Measurements from ENCODE around the gene CBFA2T2.
"Not testable (repeated sequence)": the region's sequence is repeated elsewhere in the genome, so short reads cannot be mapped to it uniquely, and the experiment has no call there.

CBFA2T2 gene

GRCh38 chr20:33627577-33628216, 137.8 kb downstream of the CBFA2T2 start:
- H3K4me3 ChIP-seq (ENCODE audit: extremely low read depth, insufficient read depth, low read length, poor library complexity, severe bottlenecking), result no peak overlapping the region
- peaks cover 60% of the 10 kb centered on the region for H3K36me3 ChIP-seq (ENCODE audit: control insufficient read depth, insufficient read depth, low read length)
- WGBS, 2 experiments (ENCODE audit: insufficient coverage in 2 of 2), result 100% methylated on average over 1 of the region's 4 CpGs
- no peaks in the 10 kb centered on the region for H3K9me3 ChIP-seq (ENCODE audit: control insufficient read depth, low read length)
- H3K27ac ChIP-seq (ENCODE audit: low read depth, low read length, severe bottlenecking), result no peak overlapping the region
- no peaks in the 10 kb centered on the region for H3K4me1 ChIP-seq (ENCODE audit: control insufficient read depth, insufficient read depth, low read length, poor library complexity, severe bottlenecking)

GRCh38 chr20:33629533-33629932, 139.6 kb downstream of the CBFA2T2 start:
- Histone ChIP-seq H3K4me1 (ENCODE audit: control insufficient read depth, insufficient read depth, low read length, poor library complexity, severe bottlenecking) (no peaks in the 10 kb centered on the region), H3K9me3 (ENCODE audit: control insufficient read depth, low read length) (no peaks in the 10 kb centered on the region), H3K27ac (ENCODE audit: low read depth, low read length, severe bottlenecking) (no peak overlapping the region), H3K36me3 (ENCODE audit: control insufficient read depth, insufficient read depth, low read length) (peaks cover 63% of the 10 kb centered on the region), H3K4me3 (ENCODE audit: extremely low read depth, insufficient read depth, low read length, poor library complexity, severe bottlenecking) (no peak overlapping the region)
- 95 to 96% methylated on average over 9 to 10 of the region's 10 CpGs for WGBS, 2 experiments (ENCODE audit: insufficient coverage in 2 of 2)

GRCh38 chr20:33629979-33630378, 140.1 kb downstream of the CBFA2T2 start:
- Histone ChIP-seq H3K9me3 (ENCODE audit: control insufficient read depth, low read length) (no peaks in the 10 kb centered on the region), H3K36me3 (ENCODE audit: control insufficient read depth, insufficient read depth, low read length) (peaks cover 59% of the 10 kb centered on the region), H3K4me1 (ENCODE audit: control insufficient read depth, insufficient read depth, low read length, poor library complexity, severe bottlenecking) (no peaks in the 10 kb centered on the region), H3K4me3 (ENCODE audit: extremely low read depth, insufficient read depth, low read length, poor library complexity, severe bottlenecking) (no peak overlapping the region), H3K27ac (ENCODE audit: low read depth, low read length, severe bottlenecking) (no peak overlapping the region)
- WGBS, 2 experiments (ENCODE audit: insufficient coverage in 2 of 2), result 95 to 100% methylated on average over 2 to 4 of the region's 5 CpGs

GRCh38 chr20:33630507-33630906, 140.6 kb downstream of the CBFA2T2 start:
- H3K4me3 ChIP-seq (ENCODE audit: extremely low read depth, insufficient read depth, low read length, poor library complexity, severe bottlenecking), result no peak overlapping the region
- H3K9me3 ChIP-seq (ENCODE audit: control insufficient read depth, low read length), result no peaks in the 10 kb centered on the region
- WGBS, 2 experiments (ENCODE audit: insufficient coverage in 2 of 2), result 96 to 100% methylated on average over 3 to 4 of the region's 4 CpGs
- H3K36me3 ChIP-seq (ENCODE audit: control insufficient read depth, insufficient read depth, low read length), result peaks cover 60% of the 10 kb centered on the region
- no peaks in the 10 kb centered on the region for H3K4me1 ChIP-seq (ENCODE audit: control insufficient read depth, insufficient read depth, low read length, poor library complexity, severe bottlenecking)
- no peak overlapping the region for H3K27ac ChIP-seq (ENCODE audit: low read depth, low read length, severe bottlenecking)

- peaks cover 59% of the 10 kb centered on the region for H3K36me3 ChIP-seq (ENCODE audit: control insufficient read depth, insufficient read depth, low read length)
These were observed 142.0 kb downstream of the CBFA2T2 start for GRCh38 chr20:33631910-33632309.

GRCh38 chr20:33635341-33635740, 145.4 kb downstream of the CBFA2T2 start:
- H3K36me3 ChIP-seq (ENCODE audit: control insufficient read depth, insufficient read depth, low read length), result peaks cover 53% of the 10 kb centered on the region
- H3K27ac ChIP-seq (ENCODE audit: low read depth, low read length, severe bottlenecking), result no peak overlapping the region
- no peak overlapping the region for H3K4me3 ChIP-seq (ENCODE audit: extremely low read depth, insufficient read depth, low read length, poor library complexity, severe bottlenecking)
- no peaks in the 10 kb centered on the region for H3K4me1 ChIP-seq (ENCODE audit: control insufficient read depth, insufficient read depth, low read length, poor library complexity, severe bottlenecking)
- no peaks in the 10 kb centered on the region for H3K9me3 ChIP-seq (ENCODE audit: control insufficient read depth, low read length)
- 100% methylated on average over 1 of the region's 3 CpGs for WGBS, 2 experiments (ENCODE audit: insufficient coverage in 2 of 2)

More at GRCh38 chr20:33631910-33632309, 142.0 kb downstream of the CBFA2T2 start:
- not testable (repeated sequence) for H3K27ac ChIP-seq (ENCODE audit: low read depth, low read length, severe bottlenecking); H3K9me3 ChIP-seq (ENCODE audit: control insufficient read depth, low read length); H3K4me1 ChIP-seq (ENCODE audit: control insufficient read depth, insufficient read depth, low read length, poor library complexity, severe bottlenecking); H3K4me3 ChIP-seq (ENCODE audit: extremely low read depth, insufficient read depth, low read length, poor library complexity, severe bottlenecking)
- 80 to 86% methylated on average over 1 to 2 of the region's 4 CpGs for WGBS, 2 experiments (ENCODE audit: insufficient coverage in 2 of 2)

GRCh38 chr20:33636776-33637175, 146.9 kb downstream of the CBFA2T2 start:
- Histone ChIP-seq H3K9me3 (ENCODE audit: control insufficient read depth, low read length) (no peaks in the 10 kb centered on the region), H3K27ac (ENCODE audit: low read depth, low read length, severe bottlenecking) (no peak overlapping the region), H3K4me1 (ENCODE audit: control insufficient read depth, insufficient read depth, low read length, poor library complexity, severe bottlenecking) (no peaks in the 10 kb centered on the region), H3K4me3 (ENCODE audit: extremely low read depth, insufficient read depth, low read length, poor library complexity, severe bottlenecking) (no peak overlapping the region), H3K36me3 (ENCODE audit: control insufficient read depth, insufficient read depth, low read length) (peaks cover 59% of the 10 kb centered on the region)
- WGBS, 2 experiments (ENCODE audit: insufficient coverage in 2 of 2), result 82 to 86% methylated on average over 1 of the region's 1 CpG

- H3K27ac ChIP-seq (ENCODE audit: low read depth, low read length, severe bottlenecking), result no peak overlapping the region
- no peak overlapping the region for H3K4me3 ChIP-seq (ENCODE audit: extremely low read depth, insufficient read depth, low read length, poor library complexity, severe bottlenecking)
- no peaks in the 10 kb centered on the region for H3K9me3 ChIP-seq (ENCODE audit: control insufficient read depth, low read length)
- peaks cover 60% of the 10 kb centered on the region for H3K36me3 ChIP-seq (ENCODE audit: control insufficient read depth, insufficient read depth, low read length)
- WGBS, 2 experiments (ENCODE audit: insufficient coverage in 2 of 2), result 91 to 93% methylated on average over 10 to 12 of the region's 13 CpGs
- no peaks in the 10 kb centered on the region for H3K4me1 ChIP-seq (ENCODE audit: control insufficient read depth, insufficient read depth, low read length, poor library complexity, severe bottlenecking)
These were observed 150.4 kb downstream of the CBFA2T2 start for GRCh38 chr20:33640287-33640686.

- H3K4me1 ChIP-seq (ENCODE audit: control insufficient read depth, insufficient read depth, low read length, poor library complexity, severe bottlenecking), result no peaks in the 10 kb centered on the region
- H3K9me3 ChIP-seq (ENCODE audit: control insufficient read depth, low read length), result no peaks in the 10 kb centered on the region
- 94 to 96% methylated on average over 25 to 27 of the region's 28 CpGs for WGBS, 2 experiments (ENCODE audit: insufficient coverage in 2 of 2)
- no peak overlapping the region for H3K4me3 ChIP-seq (ENCODE audit: extremely low read depth, insufficient read depth, low read length, poor library complexity, severe bottlenecking)
- no peak overlapping the region for H3K27ac ChIP-seq (ENCODE audit: low read depth, low read length, severe bottlenecking)
- peaks cover 43% of the 10 kb centered on the region for H3K36me3 ChIP-seq (ENCODE audit: control insufficient read depth, insufficient read depth, low read length)
These were observed 154.6 kb downstream of the CBFA2T2 start for GRCh38 chr20:33644313-33645071.

GRCh38 chr20:33645072-33645358, 155.1 kb downstream of the CBFA2T2 start:
- Histone ChIP-seq H3K4me3 (ENCODE audit: extremely low read depth, insufficient read depth, low read length, poor library complexity, severe bottlenecking) (no peak overlapping the region), H3K27ac (ENCODE audit: low read depth, low read length, severe bottlenecking) (no peak overlapping the region), H3K4me1 (ENCODE audit: control insufficient read depth, insufficient read depth, low read length, poor library complexity, severe bottlenecking) (no peaks in the 10 kb centered on the region), H3K36me3 (ENCODE audit: control insufficient read depth, insufficient read depth, low read length) (peaks cover 38% of the 10 kb centered on the region), H3K9me3 (ENCODE audit: control insufficient read depth, low read length) (no peaks in the 10 kb centered on the region)
- 90 to 96% methylated on average over 3 of the region's 4 CpGs for WGBS, 2 experiments (ENCODE audit: insufficient coverage in 2 of 2)

- Histone ChIP-seq H3K27ac (ENCODE audit: low read depth, low read length, severe bottlenecking) (no peak overlapping the region), H3K36me3 (ENCODE audit: control insufficient read depth, insufficient read depth, low read length) (peaks cover 35% of the 10 kb centered on the region), H3K9me3 (ENCODE audit: control insufficient read depth, low read length) (no peaks in the 10 kb centered on the region), H3K4me3 (ENCODE audit: extremely low read depth, insufficient read depth, low read length, poor library complexity, severe bottlenecking) (no peak overlapping the region), H3K4me1 (ENCODE audit: control insufficient read depth, insufficient read depth, low read length, poor library complexity, severe bottlenecking) (no peaks in the 10 kb centered on the region)
- WGBS, 2 experiments (ENCODE audit: insufficient coverage in 2 of 2), result 100% methylated on average over 2 of the region's 2 CpGs
These were observed 155.5 kb downstream of the CBFA2T2 start for GRCh38 chr20:33645396-33645795.
